NK-92 (cell line): ENCODE results near the gene INHBA.

Experiments used
- DNase-seq: peaks from one replicate; lab custom pipeline; 2025; ENCODE audit not compliant: unreplicated experiment; lab: John Stamatoyannopoulos, UW

Gene INHBA

DNA sequence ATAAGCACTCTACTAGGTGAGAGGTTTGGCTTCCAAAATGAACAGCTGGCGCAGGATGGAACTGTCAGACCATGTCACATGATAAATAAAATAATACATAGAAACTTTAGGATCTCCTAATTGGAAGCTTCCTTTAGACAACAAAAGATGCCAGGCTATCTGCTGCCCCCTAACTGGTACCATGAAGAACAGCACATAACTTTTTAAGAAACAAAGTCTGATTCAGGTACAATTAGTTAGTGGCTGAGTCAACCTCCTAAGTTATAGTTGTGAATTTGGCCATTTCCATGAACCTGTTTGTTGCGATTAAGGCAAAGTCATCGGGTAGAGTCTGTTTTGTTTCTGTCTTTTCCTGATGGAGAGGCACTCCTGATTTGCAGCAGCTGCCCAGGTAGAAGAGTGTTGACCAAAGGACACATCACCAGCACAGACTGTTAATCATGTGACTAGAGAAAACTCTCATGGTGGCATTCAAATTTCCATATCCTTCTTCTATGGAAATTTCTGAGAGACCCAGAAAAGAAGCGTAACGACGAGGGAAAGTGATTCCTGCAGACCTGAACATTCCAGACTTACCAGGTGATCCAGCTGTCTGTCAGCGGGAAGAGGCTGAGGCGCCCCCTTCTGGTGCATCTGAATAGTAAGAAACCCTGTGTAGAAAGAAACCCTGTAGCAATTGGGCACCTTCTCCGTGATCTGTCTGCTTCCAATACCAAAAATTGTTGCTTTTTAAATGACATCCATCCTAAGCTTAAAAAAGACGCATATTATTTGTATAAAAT, 8.6 kb upstream of the INHBA start:
- DNase-seq, result no peak

DNA sequence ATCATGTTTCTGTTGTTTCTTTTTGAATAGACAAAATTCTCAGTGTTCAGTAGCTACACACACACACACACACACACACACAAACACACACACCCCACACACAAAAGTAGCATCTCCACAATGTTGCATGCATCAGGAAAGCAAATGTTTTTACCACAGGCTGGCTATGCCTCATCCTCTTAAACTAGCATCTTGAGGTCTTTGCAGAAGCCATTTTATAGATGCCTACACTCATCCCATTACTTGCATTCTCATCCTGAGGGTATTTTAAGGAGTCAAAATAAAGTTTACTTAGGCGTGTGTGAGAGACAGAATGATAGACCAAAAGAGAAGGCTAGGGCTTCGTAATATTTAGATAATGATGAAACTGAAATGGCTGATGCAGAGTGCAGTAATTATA, 7.9 kb upstream of the INHBA start:
- DNase-seq, result no peak

DNA sequence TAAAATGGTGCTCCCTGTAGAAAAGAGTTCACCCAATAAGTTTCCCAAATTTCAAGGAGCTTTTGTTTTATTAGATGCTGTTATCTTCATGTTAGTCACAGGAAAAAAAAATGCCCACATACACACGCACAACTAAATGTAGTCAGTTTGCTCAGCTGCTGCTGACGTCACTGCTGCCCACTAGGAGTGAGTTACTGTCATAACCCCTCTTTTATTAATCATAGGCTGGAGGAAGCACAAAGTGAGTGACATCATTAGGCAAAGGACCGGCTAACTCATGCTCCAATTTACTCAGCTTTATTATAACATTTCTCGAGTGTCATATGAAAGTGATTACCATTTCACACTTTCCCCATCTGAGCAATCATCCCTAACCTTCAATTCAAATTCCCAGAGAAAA, 6.7 kb upstream of the INHBA start:
- DNase-seq, result no peak

DNA sequence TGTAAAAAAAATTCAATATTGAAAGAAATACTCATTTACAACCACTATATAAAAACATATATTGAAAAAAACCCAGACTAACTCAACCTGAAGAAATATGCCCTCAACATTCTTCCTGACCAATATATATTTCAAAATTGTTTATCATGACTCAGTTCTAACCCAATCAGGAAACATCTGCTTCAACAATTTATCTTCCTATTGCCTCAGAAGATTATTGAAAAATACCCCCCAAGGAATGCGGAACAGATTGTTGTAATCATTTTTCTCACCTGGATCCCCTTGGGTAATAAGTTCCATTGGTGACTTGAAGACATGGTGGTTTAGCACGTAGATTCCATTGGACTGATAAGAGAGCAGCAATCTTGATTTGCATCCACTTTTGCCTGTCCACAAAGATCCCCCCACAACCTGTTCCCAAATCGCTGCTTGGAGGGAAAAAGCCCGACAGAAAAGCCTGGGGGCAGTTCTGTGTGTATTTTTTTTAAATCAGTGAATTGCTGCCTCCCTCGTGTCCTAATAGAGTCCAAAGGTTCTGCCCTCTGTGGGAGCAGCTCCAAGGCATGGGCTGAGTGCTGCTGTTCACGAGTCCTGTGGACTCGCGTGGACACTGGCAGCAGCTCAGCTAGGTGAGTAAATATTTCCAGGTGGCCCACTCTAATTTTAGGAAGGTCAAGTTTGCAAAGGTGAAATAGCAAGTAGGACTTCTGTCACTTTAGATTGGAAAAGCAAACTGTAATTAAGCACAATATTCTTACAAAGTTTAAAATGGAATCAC, 5.9 kb upstream of the INHBA start:
- DNase-seq, result no peak

DNA sequence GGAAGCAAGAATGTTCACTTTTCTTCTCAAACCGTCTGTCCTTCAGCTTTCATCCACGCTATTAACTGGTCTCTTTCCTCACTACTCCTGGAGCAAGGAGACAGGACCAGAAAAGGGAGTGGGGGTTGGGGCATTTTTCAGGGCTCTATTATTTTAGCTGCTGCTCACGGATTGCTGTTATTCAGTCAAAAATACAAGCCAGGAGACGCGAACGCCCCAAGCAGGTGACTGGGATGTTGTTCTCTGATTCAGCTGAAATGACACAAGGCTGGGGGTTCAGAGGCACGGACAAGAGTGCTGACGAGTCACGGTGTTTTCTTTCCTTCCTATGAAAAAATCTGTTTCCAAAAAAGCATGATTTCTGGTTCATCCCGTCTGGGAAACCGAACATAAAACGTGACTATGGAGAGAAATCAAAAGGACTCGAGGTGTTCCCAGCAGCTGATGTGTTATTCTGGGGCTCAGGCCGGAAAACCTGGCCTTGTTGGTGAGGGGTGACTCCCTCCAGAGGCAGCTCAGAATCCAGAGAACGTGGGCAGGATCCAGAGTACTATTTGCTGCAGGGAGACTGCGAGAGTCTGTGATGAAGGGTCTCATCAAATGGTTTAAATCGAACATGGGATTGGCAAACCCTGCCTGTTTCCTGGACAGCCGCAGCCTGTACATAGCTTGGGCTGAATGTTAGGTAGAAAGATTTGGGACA, 3.5 kb upstream of the INHBA start:
- DNase-seq, result no peak

DNA sequence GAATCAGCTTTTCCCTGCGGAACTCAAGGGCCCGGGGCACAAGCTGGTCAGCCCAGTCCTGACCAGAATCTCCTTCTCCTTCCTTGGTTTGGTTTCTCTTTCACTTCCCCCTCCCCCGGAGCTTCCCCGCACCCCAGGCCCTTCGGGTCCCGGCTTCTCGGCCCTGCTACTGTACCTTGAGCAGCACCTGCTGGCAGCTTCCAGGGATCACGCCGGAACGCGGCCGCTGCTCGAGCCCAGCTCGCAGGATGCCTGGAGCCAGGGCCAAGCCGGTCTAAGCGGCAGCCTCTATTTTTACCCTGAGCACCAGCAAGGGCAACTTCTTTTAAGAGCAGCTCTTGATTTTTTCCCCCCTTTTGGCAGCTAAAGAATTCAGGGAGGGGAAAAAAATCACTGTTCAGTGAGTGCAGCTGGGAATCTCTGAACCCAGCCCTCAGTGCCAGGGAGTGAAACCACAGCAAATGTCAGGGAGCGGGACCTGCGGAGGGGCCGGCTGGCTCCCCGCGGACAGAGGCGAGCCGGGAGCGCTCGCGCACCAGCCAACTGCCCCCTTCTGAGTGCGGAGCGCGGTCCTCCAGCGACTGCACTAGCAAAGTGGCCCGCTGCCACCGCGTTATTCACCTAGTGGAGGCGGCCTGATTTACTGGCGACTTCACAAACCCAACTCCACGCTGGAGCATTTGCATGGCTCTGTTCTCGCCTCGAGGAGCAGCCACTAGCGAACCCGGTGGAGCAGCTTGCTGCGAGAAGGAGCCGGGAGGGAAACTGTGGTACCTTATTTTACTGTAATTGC, 2.4 kb upstream of the INHBA start:
- no peak for DNase-seq

DNA sequence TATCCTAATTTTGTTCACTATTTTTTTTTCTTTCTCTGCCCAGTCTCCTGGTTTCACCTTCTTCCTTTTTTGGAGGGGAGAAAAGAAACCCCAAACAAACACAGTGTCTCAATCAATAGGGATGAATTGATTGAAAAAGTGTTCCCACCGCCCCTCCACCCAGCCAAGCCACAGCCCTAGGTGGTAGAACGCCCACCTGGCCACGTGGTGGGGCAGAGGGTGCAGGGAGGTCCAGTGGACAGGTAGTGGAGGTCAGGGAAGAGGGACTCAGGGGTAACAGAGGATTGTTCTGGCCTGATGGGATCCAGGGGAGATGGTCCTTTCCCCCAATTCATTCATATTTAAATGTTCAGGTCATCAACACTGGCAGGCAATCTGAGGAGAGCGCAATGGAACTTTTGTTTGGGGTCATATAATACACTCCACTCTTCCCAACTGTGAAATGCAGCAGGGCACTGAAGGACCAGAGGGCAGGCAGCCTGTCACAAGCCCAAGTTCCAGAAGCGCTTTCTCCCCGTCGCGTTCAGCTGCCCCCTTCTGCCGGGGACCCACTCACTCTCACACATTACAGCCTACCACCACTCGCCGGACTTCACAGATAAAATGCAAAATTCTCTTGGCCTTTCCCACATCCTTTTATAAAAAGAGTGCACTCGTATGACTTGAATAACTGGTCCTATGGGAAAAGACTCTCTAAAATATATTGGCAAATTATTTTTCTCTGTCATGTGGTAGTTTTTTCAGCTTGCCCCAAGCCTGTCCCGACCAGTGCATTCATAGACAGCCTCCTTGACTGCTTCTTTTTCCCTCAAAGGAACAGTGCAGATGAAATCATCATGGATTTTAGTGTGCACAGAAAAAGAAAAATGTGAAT, 1.6 kb downstream of the INHBA start:
- no peak for DNase-seq

DNA sequence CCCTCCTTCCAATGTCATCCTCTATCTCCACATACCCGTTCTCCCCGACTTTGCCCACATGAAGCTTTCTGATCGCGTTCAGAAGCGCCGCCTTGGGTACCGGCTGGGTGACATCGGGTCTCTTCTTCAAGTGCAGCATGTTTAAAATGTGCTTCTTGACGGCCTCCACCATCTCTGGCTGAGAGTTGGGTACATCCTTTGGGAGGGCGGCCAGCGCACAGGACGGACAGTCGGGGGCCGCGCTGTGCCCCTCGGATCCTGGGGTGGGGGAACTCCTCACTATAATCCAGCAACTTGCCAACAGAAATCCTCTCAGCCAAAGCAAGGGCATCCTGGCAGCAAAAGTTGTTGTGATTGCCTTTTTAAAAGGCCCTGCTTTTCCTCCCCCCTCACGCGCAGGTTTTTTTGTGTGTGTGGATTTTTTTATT, 2.8 kb downstream of the INHBA start:
- DNase-seq, result no peak

DNA sequence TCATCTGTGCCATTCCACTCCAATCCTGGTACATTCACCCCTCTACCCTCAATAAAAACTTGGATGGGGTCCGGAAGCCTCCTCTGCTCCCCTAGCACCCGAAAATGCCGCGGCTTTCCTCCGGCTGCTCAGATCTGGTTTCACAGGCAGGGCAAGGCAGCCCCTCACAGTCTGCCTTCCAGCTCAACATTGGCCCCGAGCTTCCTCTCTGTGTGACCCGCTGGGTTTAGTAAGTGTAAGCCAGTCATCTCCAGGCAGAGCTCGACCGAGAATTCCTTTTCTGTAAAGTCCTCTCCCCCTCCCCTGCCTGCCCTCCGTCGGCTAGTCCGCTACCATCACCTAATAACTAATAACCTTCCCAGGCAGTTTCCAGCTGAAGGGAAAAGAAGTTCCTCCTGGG, 3.4 kb downstream of the INHBA start:
- DNase-seq, result no peak

DNA sequence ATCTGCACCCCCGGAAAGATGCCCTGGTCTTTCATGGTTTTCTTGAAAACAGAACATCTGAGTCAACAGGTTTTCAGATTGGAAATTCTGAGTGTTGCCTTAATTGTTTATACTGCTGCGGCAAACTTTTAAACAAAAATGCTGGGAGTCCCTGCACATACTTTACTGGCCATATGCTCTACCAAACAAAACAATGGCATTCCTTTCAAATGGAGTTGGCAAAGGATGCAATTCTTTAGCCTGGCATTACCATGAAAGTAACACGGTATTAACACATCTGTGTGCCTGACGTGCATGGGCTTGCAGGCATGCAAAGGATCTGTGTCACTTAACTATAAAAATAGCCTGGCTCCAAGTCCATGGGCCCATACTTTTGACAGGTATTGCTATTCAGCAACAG, 4.2 kb downstream of the INHBA start:
- no peak for DNase-seq

DNA sequence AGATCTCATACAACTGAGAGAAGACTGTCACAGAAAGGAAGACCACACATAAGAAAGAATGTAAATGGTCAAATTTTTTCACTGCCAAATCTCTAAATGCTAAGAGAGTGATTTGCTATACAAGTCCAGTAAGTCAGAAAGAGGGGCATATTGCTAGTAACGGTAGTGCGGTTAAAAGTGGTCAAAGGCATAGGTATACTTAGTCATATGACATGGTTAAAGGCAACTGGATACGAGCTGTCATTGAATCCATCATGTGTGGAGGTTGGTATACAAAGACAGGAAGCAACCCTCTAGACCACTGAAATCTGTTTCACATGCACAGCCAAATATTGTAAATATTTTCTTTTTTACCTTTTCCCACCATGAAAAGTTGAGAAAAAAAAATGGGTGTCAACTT, 4.8 kb downstream of the INHBA start:
- DNase-seq, result no peak

DNA sequence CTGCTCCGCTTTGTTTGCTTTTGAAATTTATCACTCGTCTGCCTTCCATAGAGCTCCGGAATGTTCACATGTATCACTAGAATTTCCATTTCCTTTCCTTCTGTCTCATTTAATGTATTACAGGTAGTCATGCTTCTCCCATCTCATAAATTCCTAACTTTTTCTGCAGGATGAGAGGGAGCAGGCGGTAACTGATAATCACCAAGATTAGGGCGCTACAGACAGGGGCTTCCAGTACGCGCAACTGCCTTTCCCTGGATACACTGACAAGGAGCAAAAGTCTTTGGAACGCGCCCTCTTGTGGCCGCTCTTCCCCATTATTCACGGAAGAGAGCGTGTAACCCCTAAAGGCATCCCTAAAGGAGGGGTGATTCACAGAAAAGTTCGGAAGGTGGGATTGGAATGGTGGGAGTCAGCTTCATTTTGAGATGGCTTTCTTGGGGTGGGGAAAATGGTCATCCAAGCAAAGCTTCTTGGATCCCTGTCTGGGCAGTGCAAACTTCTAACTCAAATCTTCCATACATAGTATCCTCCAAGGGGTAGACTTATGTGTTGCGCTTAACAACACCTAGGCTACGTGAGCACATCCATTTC, 6.5 kb downstream of the INHBA start:
- no peak for DNase-seq

DNA sequence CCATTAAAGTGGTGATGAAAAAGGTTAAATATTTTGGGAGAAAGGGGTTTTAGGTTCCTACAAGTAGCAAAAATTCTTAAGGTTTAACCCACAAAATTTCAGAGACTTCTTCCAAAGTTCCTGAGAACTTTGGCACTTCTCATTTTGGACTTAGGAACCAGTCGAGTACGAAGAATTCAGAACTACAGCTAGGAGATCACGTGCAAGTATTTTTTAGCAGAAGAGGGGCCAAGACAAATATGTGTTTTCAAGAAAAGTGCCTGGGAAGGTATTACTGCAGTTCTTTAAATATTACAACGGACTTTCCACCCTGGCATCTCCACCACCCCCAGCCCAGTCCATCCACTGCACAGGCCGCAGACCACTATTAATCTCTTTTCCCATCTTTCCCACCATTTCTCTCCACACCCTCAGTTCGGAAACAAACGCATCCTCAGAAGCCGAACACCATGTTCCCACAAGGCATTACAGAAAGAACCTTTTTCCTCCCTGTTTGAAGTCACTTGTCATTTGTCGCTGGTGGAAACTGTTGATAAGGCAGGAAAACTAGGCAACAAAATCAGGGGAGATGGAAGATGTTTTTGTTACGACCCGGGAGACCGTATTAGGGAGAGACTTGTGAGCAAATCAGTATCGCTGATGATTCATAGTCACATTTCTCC, 7.1 kb downstream of the INHBA start:
- no peak for DNase-seq

DNA sequence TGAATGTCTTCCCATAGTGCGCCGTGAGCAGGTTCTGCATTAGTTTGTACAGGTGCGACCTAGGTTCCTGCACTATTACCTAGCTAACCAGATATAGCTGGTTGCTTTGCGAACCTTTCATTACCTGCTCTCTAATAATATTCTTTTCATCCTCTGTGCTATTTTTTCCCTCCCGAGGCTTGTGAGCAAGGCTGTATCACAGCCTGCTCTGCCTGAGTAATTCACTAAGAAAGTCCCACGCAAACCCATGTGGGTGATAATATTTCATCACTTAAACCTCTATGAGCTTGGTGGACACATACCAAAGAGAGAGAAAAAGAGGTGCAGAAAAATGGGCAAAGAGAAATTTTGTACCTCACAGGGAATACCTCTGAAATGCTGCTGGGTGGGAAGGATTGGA, 8.4 kb downstream of the INHBA start:
- no peak for DNase-seq

DNA sequence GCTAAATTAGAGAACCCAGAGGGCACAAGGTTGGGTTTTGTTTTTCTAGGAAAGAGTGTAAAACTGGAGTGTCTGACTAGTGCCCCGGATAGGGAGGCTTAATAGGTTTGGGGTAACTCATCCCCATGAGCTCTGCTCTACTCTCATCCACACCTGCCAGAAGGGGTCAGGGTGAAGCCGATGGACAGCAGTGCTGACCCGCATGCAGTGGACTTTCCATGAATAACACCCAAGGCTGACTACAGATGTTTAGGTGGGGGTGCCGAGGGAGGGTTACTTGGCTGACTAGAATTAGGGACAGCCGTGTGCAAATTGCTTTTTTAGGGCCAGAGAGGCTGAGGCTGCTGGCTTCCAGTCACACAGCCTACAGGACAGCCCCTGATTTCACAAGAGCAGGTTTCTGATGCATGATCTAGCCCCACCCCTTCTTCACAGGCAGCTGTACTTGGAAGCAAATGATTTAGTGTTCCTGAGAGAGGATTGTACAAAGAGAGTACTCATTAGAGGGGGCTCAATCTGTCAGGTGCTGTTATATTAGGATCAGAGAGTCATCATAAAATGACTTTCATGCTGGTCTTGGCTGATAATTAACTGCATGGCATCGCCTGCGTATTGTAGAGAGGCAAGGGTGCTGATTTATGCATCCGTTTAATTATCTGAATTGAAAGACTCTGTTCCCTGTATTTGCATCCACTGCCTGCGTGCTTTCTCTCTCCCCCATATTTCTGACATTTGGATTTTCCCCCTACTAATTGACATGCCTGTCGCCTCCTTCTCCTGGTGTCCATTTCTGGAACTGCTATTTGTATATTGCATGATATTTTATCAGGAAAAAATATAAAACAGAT, 9.5 kb downstream of the INHBA start:
- no peak for DNase-seq

DNA sequence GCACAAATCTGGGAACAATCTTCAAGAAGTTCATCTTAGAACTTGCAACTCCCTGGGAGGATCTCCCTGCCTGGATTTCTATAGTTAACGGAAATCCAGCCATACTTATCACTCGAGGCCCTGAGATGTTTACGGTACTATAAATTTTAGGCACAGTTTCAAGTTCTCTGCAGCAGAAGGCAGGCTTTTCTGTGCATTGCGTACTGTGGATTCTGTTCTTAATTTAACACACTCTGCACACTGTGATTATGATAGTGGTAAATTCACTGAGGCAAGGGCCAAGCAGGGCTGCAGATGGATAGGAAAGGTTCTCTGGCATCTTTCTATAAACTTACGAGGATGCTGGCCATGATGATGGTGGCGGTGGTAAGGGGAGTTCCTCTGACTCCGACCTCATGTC, 10.6 kb downstream of the INHBA start:
- no peak for DNase-seq

DNA sequence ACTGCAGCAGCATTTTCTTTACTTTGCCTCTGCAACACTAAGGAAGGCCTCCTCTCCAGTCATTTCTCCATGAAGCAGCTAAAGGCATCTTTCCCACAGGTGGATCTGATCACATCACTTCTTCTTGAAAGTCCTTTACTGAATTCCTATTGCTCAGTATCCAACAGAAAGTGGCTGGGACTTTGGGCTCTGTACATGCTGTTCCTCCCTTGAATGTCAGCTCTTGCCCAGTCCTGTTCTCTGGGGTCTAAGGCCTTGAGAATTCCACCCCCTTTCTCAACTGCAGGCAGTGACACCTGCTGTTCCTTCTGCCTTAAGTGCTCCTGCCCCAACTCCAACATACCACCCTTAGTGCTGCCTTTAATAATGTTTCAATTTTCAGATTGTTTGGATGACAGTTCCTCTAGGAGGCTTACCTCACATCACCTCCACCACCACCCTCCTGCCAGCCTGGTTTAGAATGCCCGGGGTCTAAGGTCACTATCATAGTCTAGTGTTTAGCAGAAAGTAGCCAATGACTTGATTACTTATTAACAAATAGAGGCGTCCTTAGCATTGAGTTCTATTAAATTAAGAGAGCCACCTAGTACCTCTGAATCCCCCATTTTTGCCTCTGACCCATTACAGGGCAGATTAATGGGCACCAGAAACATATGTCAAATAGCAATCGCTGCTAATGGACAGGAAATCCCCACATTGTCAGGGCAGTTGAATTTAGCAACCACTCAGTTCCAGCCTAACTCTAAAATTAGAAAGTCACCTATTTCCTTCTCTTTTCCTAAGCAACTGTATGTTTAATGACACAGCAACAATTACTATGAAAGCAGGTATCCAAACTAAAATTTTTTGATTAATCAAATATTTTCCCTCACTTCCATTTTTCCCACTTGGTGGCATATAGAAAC, 11.4 kb downstream of the INHBA start:
- no peak for DNase-seq
